Mammary microvascular endothelial cell (primary cell): ENCODE measurements around the gene OR10G3. TPM values are rescaled to one million over a fixed set of nuclear protein-coding genes. Genes with fewer than 3 reads are reported as not detected.

Experiments
- total RNA-seq: library from RNA; depleted of rRNA; stranded (reverse); fragments of >200 nt; gene quantifications from 2 replicates; pipeline ENCODE4 v1.2.3, GENCODE V29; 2015

Gene OR10G3, protein sequence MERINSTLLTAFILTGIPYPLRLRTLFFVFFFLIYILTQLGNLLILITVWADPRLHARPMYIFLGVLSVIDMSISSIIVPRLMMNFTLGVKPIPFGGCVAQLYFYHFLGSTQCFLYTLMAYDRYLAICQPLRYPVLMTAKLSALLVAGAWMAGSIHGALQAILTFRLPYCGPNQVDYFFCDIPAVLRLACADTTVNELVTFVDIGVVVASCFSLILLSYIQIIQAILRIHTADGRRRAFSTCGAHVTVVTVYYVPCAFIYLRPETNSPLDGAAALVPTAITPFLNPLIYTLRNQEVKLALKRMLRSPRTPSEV
- not detected in 2 replicates for total RNA-seq

DNA sequence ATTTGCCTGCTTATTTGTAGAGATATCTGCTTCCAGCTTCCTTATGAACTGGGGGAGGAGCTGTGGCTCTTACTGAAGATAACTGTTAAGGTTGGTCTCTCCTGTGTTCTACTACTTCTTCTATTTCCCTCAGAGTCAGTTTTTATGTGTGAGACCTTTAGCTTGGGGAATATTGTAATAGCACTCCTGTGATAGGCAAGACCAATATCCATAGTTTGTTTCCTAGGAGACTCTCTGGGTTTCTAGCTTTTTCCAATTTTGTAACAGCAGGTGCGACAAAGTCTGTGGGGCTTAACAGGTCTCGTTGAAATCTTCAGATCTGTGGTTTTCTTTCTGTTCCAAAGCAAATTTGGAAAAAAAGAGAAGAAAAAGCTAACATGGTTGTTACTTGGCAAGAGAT lies at the start of gene OR10G3:
Gene OR10G3, minus strand, starts transcription at position 101 of the 400 bp plus-strand sequence. CDS start 9,332 bp downstream, outside the sequence.

DNA sequence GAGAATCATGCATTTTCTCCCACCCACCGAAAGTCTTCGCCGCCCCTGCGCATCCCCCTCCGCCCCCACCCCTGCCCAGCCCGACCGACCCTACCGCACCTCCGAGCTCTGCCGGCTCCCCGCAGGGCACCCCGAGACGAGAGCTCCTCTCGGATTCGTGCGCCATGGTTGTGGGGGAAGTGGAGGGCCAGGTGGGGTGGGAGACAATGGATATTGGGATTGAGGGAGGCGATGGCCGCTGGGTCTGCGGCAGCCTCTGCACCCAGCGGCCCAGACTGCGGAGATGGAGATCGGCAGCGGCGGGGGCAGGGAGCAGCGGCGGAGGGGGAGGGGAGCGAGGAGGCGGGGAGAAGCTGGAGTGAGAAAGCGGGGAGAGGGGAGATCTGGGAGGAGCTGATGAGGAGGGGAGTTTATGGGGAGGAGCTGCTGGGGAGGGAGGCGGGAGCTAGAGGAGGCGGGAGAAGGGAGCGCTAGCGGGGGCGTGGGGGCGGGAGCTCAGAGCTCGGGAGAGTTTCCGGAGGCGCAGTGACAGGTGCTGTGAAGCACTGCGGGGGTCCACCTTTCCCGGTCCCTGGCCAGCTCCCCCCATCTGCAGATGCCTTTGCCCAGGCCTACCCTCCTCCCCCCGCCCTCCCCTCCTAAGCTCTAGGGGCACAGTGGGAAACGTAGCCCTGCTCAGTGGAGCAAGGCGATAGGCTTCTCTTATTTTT lies 53.8 kb downstream of the OR10G3 start, which contains the start of gene SALL2:
Gene SALL2, minus strand, starts transcription at position 385 of the 710 bp plus-strand sequence. Its CDS starts 219 bp downstream, at position 166.

Other genes with a start within 250 kb of the OR10G3 start
- gene SUPT16H, start 196.1 kb downstream of the OR10G3 start, total RNA-seq: 64.9 and 66.9 TPM in 2 replicates
- gene CHD8, start 124.0 kb downstream of the OR10G3 start, total RNA-seq: 34.9 and 38.7 TPM in 2 replicates
- gene RAB2B, start 103.1 kb downstream of the OR10G3 start, total RNA-seq: 11.8 and 12.6 TPM in 2 replicates
- 30.4 and 36.6 TPM in 2 replicates for gene TOX4, start 102.9 kb downstream of the OR10G3 start, total RNA-seq
- 51.6 and 53.6 TPM in 2 replicates for gene METTL3, start 68.7 kb downstream of the OR10G3 start, total RNA-seq
- gene SALL2, start 53.7 kb downstream of the OR10G3 start, total RNA-seq: 0.20 TPM in 2 replicates
- gene OR10G2, start 54.9 kb upstream of the OR10G3 start, total RNA-seq: not detected in 2 replicates
- not detected in 2 replicates for gene OR4E2, start 73.8 kb upstream of the OR10G3 start, total RNA-seq
- not detected in 2 replicates for gene OR4E1, start 93.7 kb upstream of the OR10G3 start, total RNA-seq